Spleen (tissue), 13 donors: Measurements from ENCODE around the gene ATR. TPM values are rescaled to one million over a fixed set of nuclear protein-coding genes. Genes with fewer than 3 reads are reported as not detected.
A peak's percentile ranks its signal among the peaks of the same experiment; 100 is the strongest.

Source experiments
- DNase-seq: peaks from one replicate; pipeline ENCODE4 v3.0.0-alpha.2; 2020
- H3K27ac ChIP-seq, 8 donors: fragments of 200-600 bp; sonication (generic) in 7 of 8; 1 replicate in 4 of 8; 2 replicates in 4 of 8; pipeline versions ENCODE4 v1.5.0 to v1.8.0; 2016 to 2021; ENCODE audit warnings: inconsistent platforms in 4 of 8, mild to moderate bottlenecking in 4 of 8, moderate library complexity in 1 of 8
- H3K27me3 ChIP-seq, 7 donors: fragments of 200-600 bp; sonication (generic) in 6 of 7; replicated peaks in 1 of 7; 1 replicate in 4 of 7; 2 replicates in 3 of 7; pipeline versions ENCODE4 v1.5.0 to v1.8.0; 2016 to 2021; ENCODE audit warnings: inconsistent platforms in 3 of 7, mild to moderate bottlenecking in 1 of 7
- H3K36me3 ChIP-seq, 6 donors: fragments of 200-600 bp; sonication (generic) in 5 of 6; 1 replicate in 4 of 6; 2 replicates in 2 of 6; pipeline versions ENCODE4 v1.5.0 to v1.8.0; 2016 to 2021; ENCODE audit warnings: inconsistent platforms in 2 of 6
- H3K4me1 ChIP-seq, 6 donors: fragments of 200-600 bp; sonication (generic) in 5 of 6; 1 replicate in 3 of 6; 2 replicates in 3 of 6; pipeline versions ENCODE4 v1.5.0 to v1.8.0; 2016 to 2021; ENCODE audit warnings: inconsistent platforms in 3 of 6
- H3K4me3 ChIP-seq, 8 donors: fragments of 200-600 bp; sonication (generic) in 7 of 8; 1 replicate in 4 of 8; 2 replicates in 4 of 8; pipeline versions ENCODE4 v1.5.0 to v1.8.0; 2016 to 2021; ENCODE audit warnings: inconsistent platforms in 4 of 8, mild to moderate bottlenecking in 4 of 8, moderate library complexity in 2 of 8
- H3K9me3 ChIP-seq, 8 donors: fragments of 200-600 bp; sonication (generic) in 7 of 8; 1 replicate in 4 of 8; 2 replicates in 4 of 8; pipeline versions ENCODE4 v1.5.0 to v1.8.0; 2016 to 2021; ENCODE audit warnings: inconsistent platforms in 4 of 8
- POLR2A ChIP-seq, 3 donors: fragments of 450-650 bp; IDR thresholded peaks; one replicate each; pipeline ENCODE4 v1.5.1; 2017; ENCODE audit warnings: antibody characterized with exemption in 3 of 3, mild to moderate bottlenecking in 1 of 3
- POLR2AphosphoS5 ChIP-seq, 3 donors: sonication (generic); formaldehyde crosslinking; IDR thresholded peaks; one replicate each; pipeline ENCODE4 v1.5.1; 2017; ENCODE audit warnings: antibody characterized with exemption in 3 of 3
- WGBS, 5 donors: extraction: QIAGEN DNeasy Blood & Tissue Kit in 3 of 5; methylation state at CpG; one replicate each; pipeline versions ENCODE4 v1.1.5 to v1.1.7; 2013 to 2018; 5-methylcytosine and 5-hydroxymethylcytosine counted together
- intact Hi-C: fragments of 100-400 bp; cut with DNase I; formaldehyde crosslinking; loops from one replicate; pipeline ENCODE4 v1.15.0; 2023; ENCODE audit warnings: low total_unique reads
- long read RNA-seq, 2 donors: transcript quantifications; one replicate each; lab custom pipeline, GENCODE V29; 2026
- polyA plus RNA-seq, 3 donors: library from polyadenylated mRNA; stranded (reverse); fragments of 200-250 nt; gene quantifications; one replicate each; pipeline ENCODE4 v1.2.1, GENCODE V29; 2013
- total RNA-seq, 7 donors: library from RNA; depleted of rRNA in 3 of 7; stranded (reverse); fragments of >200 nt in 3 of 7; fragmentation: NEBNext Ultra II Directional in 4 of 7; extraction: Animal tissue kit (Norgen Biotek cat#: 25700) in 4 of 7; gene quantifications; one replicate each; pipeline versions ENCODE4 v1.1.0 to v1.2.1, GENCODE V29; 2016 to 2021
- TF ChIP-seq, protein P1 (sequence below), 11 experiments: fragments of 200-600 bp in 7 of 11; fragments of 450-650 bp in 4 of 11; sonication (generic) in 4 of 11; IDR thresholded peaks in 8 of 11; conservative IDR thresholded peaks in 3 of 11; 1 replicate in 7 of 11; 2 replicates in 4 of 11; pipeline versions ENCODE4 v1.4.0 to v1.8.0; 2016 to 2021; ENCODE audit warnings: antibody characterized with exemption in 11 of 11, inconsistent platforms in 4 of 11, mild to moderate bottlenecking in 1 of 11
- donor health status: healthy with polysubstance abuse.
- donor health status: DM: no; HTN: no; CAD: no; lungs with moderate emphysema.
- donor health status: DM: no; HTN: no; CAD: no.
- donor health status: Bipolar disorder and iron deficiency.
- donor health status: healthy.
- donor health status: DM: no; HTN: no; CAD: no.
- donor health status: DM: yes; HTN: yes; CAD: no.

Gene ATR
- total RNA-seq: 10 to 100 TPM; 33.9 to 64.0 (median 39.2) TPM
- 10 to 100 TPM; 18.4 to 24.7 (median 21.3) TPM for polyA plus RNA-seq
- long read RNA-seq, donor 1: 0 reads
- long read RNA-seq, donor 2: 0 reads

DNA sequence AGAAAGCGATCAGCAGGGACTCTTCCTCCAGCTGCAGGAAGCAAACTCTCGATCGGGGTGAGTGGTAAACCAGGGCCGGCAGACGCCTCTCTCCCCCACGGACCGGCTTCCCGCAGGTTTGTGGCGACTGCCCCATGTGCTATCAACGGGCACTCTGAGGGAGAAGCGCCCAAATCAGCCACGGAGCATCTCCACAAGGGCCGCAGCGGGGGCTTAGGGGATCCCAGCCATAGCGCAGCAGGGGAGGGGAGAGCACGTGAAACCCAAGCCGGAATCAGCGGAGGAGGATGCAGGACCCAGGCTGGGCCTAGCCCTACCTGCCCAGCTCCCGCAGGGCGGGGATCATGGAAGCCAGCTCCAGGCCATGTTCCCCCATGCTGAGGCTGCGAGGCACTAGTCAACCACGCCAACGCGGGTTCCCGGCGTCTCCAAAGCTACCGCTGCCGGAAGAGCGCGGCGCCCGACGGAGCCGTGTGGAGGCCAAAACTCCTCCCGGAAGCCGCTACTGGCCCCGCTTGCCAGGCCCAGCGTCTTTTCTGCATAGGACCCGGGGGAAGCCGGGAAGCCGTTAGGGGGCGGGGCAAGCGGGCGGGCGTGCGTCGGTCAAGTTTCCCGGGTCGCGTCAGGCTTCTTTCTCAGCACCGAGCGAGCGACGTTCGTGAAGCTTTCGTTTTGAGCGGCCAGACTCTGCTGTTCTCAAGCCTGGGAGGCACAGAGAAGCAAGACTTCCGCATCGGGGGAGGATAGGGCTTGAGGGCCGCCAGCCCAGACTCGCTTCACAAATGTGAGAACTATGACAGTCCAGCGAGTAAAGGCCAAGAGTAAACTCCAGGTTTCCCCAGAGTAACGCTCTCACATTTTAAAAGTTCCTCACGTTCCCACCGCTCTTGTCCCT is at the start of gene ATR:
Gene ATR, minus strand, starts transcription at position 405 of the 895 bp plus-strand sequence. Its CDS starts 29 bp downstream, at position 376.
- H3K9me3 ChIP-seq: no peaks in the 10 kb centered on the region
- DNase-seq: peak; percentile 99
- intact Hi-C loops: no loop called here
- no peaks in the 10 kb centered on the region for H3K27me3 ChIP-seq
- 0 to 1% (median 0%) methylated on average over 41 to 65 of the region's 65 CpGs for WGBS, 5 donors
- peaks cover 0 to 4% (median 0%) of the 10 kb centered on the region in 6 donors for H3K36me3 ChIP-seq
- peak within 1 kb of the TSS; percentile 90 to 97 (median 94) for H3K27ac ChIP-seq
- H3K4me3 ChIP-seq: peak within 1 kb of the TSS; percentile 81 to 97 (median 90)
- TF ChIP-seq POLR2AphosphoS5 (IDR thresholded peaks at IDR 0.05) (peak; percentile 96 to 98 (median 96)), POLR2A (IDR thresholded peaks at IDR 0.05) (peak; percentile 16 to 86 (median 17))
- TF ChIP-seq, protein P1, sequence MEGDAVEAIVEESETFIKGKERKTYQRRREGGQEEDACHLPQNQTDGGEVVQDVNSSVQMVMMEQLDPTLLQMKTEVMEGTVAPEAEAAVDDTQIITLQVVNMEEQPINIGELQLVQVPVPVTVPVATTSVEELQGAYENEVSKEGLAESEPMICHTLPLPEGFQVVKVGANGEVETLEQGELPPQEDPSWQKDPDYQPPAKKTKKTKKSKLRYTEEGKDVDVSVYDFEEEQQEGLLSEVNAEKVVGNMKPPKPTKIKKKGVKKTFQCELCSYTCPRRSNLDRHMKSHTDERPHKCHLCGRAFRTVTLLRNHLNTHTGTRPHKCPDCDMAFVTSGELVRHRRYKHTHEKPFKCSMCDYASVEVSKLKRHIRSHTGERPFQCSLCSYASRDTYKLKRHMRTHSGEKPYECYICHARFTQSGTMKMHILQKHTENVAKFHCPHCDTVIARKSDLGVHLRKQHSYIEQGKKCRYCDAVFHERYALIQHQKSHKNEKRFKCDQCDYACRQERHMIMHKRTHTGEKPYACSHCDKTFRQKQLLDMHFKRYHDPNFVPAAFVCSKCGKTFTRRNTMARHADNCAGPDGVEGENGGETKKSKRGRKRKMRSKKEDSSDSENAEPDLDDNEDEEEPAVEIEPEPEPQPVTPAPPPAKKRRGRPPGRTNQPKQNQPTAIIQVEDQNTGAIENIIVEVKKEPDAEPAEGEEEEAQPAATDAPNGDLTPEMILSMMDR (IDR thresholded peaks at IDR 0.05 in 8 of 11, conservative IDR thresholded peaks at IDR 0.05 in 3 of 11): peak in 6 of 11 experiments; percentile 1 to 43 (median 24)
- peaks cover 27 to 58% (median 46%) of the 10 kb centered on the region in 6 donors for H3K4me1 ChIP-seq

DNA sequence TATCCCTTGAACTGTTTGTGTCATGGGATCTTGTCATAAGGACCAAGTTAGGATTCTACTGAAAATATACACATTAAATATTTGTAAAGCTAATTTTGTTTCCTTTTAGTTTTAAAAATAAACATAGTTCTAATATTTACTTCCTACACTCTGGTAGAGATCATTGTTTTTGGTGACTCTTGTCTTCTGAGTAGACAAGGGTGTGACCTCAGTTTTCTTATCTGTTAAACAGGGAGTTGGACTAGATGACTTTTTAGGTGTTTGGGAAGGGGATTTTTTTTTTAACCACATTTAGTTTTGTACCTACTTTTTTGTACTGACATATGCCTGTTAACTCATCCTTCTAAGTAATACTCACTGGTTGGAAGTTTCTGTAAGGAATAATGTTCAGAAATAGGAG is 48.4 kb upstream of the ATR start:
- no peaks in the 10 kb centered on the region for H3K4me1 ChIP-seq
- intact Hi-C loops: no loop called here
- no peak for DNase-seq
- TF ChIP-seq POLR2A (IDR thresholded peaks at IDR 0.05) (no peak), POLR2AphosphoS5 (IDR thresholded peaks at IDR 0.05) (no peak)
- TF ChIP-seq, protein P1 (IDR thresholded peaks at IDR 0.05 in 8 of 11, conservative IDR thresholded peaks at IDR 0.05 in 3 of 11): no peak
- no peak overlapping the region for H3K27ac ChIP-seq
- no peaks in the 10 kb centered on the region for H3K27me3 ChIP-seq
- no peaks in the 10 kb centered on the region for H3K36me3 ChIP-seq
- no peaks in the 10 kb centered on the region for H3K9me3 ChIP-seq
- no peak overlapping the region for H3K4me3 ChIP-seq

DNA sequence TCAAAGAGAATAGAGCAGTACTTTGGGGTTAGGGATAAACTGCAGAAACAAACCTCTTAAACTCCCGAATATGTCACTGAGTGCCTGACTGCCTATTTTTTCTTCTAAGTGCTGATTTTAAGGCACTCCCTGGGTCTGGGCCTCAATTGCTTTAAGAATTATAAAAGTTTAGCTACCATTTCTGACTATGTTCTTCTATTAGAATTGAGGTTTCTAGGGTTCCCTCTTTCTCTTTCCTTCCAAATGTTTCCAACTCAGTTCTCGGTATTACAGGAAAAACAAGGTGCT is 46.6 kb upstream of the ATR start:
- DNase-seq: no peak
- no peak for TF ChIP-seq POLR2A (IDR thresholded peaks at IDR 0.05)
- TF ChIP-seq POLR2AphosphoS5 (IDR thresholded peaks at IDR 0.05): no peak
- TF ChIP-seq, protein P1 (IDR thresholded peaks at IDR 0.05 in 8 of 11, conservative IDR thresholded peaks at IDR 0.05 in 3 of 11): no peak
- no peaks in the 10 kb centered on the region for H3K9me3 ChIP-seq
- WGBS, 5 donors: 89 to 99% (median 94%) methylated on average over 2 of the region's 2 CpGs
- intact Hi-C loops: no loop called here
- H3K27ac ChIP-seq: no peak overlapping the region
- H3K27me3 ChIP-seq: no peaks in the 10 kb centered on the region
- H3K36me3 ChIP-seq: no peaks in the 10 kb centered on the region
- H3K4me3 ChIP-seq: no peak overlapping the region
- no peaks in the 10 kb centered on the region for H3K4me1 ChIP-seq

DNA sequence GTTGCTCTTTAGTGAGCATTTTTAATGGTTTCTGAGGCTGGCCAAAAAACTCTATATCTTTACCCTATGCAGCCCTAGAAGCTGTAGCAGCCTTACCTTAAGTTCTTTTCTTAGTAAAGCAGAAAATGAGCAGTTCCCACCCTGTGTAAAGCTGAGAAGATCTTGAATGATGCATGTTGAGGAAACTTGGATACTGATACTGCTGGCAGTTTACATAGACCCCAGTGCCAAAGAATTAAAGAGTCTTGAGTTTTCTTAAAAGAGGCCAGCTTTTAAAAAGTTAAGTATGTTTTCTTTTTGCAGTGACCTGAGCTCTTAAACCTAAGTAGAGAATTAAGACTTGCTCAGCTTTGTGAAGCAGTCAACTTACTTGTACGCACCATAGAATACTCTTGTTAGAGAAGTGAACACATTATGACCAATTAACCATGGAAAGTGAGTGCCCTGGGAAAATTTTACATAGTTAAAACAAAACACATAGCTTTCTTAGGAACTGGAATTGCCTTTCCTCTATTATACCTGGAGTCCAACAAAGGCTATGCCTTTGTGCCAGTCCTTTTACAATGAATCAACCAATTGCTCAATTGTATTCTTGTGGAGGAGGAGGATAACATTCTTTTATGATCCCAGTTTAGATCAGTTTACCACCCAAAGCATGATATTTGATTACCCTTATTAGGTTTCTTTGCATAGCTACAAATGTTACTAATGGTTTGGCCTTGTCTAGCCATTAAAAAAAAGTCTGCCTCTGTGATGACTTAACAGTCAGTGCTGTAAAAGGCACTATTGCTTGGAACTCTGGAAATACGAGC is 46.0 kb upstream of the ATR start:
- no peaks in the 10 kb centered on the region for H3K4me1 ChIP-seq
- TF ChIP-seq POLR2A (IDR thresholded peaks at IDR 0.05) (no peak), POLR2AphosphoS5 (IDR thresholded peaks at IDR 0.05) (no peak)
- TF ChIP-seq, protein P1 (IDR thresholded peaks at IDR 0.05 in 8 of 11, conservative IDR thresholded peaks at IDR 0.05 in 3 of 11): no peak

More for the DNA sequence above, 46.0 kb upstream of the ATR start:
- DNase-seq: no peak
- WGBS, 5 donors: 80 to 92% (median 90%) methylated on average over 2 of the region's 2 CpGs
- intact Hi-C loops: no loop called here
- no peaks in the 10 kb centered on the region for H3K27me3 ChIP-seq
- H3K36me3 ChIP-seq: no peaks in the 10 kb centered on the region
- no peak overlapping the region for H3K4me3 ChIP-seq
- no peaks in the 10 kb centered on the region for H3K9me3 ChIP-seq
- H3K27ac ChIP-seq: no peak overlapping the region
